PC-3 (cell line): ENCODE data around the gene TCEA2.

Experiments
- CTCF ChIP-seq: fragments of 300-600 bp; sonication (generic); conservative IDR thresholded peaks from 2 replicates; pipeline ENCODE4 v1.5.1; 2017; ENCODE audit warnings: antibody characterized with exemption, low read depth, mild to moderate bottlenecking, low read length
- EZH2 ChIP-seq: fragments of 300-600 bp; sonication (generic); IDR thresholded peaks from one replicate; pipeline ENCODE4 v1.6.1; 2017; ENCODE audit warnings: antibody characterized with exemption, mild to moderate bottlenecking, low read length; ENCODE audit not compliant: unreplicated experiment

- TF ChIP-seq CTCF (no peak), EZH2 (no peak)
Measured at GRCh38 chr20:64096535-64096934, 33.5 kb downstream of the TCEA2 start.
